ENCODE data around the gene SEPSECS. TPM values are rescaled to one million over a fixed set of nuclear protein-coding genes. Genes with fewer than 3 reads are reported as not detected.
A peak's percentile ranks its signal among the peaks of the same experiment; 100 is the strongest.
"Not testable (repeated sequence)": the region's sequence is repeated elsewhere in the genome, so short reads cannot be mapped to it uniquely, and the experiment has no call there.

Gene SEPSECS
- total and polyA plus RNA-seq, 4 donors, result 9.5 to 17.2 (median 12.3) TPM

- Histone ChIP-seq H3K4me3 (ENCODE audit: low read depth, low read length) (no peak overlapping the region), H3K27ac (ENCODE audit: low read depth, low read length) (no peak overlapping the region), H3K4me1 (ENCODE audit: control insufficient read depth, insufficient read depth, low read length) (peaks cover 7% of the 10 kb centered on the region), H3K36me3 (ENCODE audit: control insufficient read depth, insufficient read depth, low read length) (no peaks in the 10 kb centered on the region), H3K27me3 (ENCODE audit: control insufficient read depth, insufficient read depth, low read length) (no peaks in the 10 kb centered on the region), H3K9me3 (ENCODE audit: control insufficient read depth, insufficient read depth, low read length) (peaks cover 1% of the 10 kb centered on the region)
- WGBS (ENCODE audit: insufficient coverage), result 80% methylated on average over 20 of the region's 24 CpGs
- peak in 2 of 6 donors; percentile 68 to 83 for DNase-seq (ENCODE audit: low read depth in 4 of 6, low spot score in 6 of 6)
These were observed 64.4 kb downstream of the SEPSECS start for GRCh38 chr4:25095837-25096236.

- Histone ChIP-seq H3K4me3 (ENCODE audit: low read depth, low read length) (no peak overlapping the region), H3K9me3 (ENCODE audit: control insufficient read depth, insufficient read depth, low read length) (peaks cover 1% of the 10 kb centered on the region), H3K4me1 (ENCODE audit: control insufficient read depth, insufficient read depth, low read length) (peaks cover 21% of the 10 kb centered on the region), H3K36me3 (ENCODE audit: control insufficient read depth, insufficient read depth, low read length) (no peaks in the 10 kb centered on the region), H3K27ac (ENCODE audit: low read depth, low read length) (no peak overlapping the region), H3K27me3 (ENCODE audit: control insufficient read depth, insufficient read depth, low read length) (peaks cover 10% of the 10 kb centered on the region)
- WGBS (ENCODE audit: insufficient coverage), result 52% methylated on average over 3 of the region's 3 CpGs
- peak in 2 of 6 donors; percentile 32 to 77 for DNase-seq (ENCODE audit: low read depth in 4 of 6, low spot score in 6 of 6)
These were observed 68.1 kb downstream of the SEPSECS start for GRCh38 chr4:25092139-25092538.

GRCh38 chr4:25090516-25090915 lies 69.7 kb downstream of the SEPSECS start:
- no peak overlapping the region for H3K27ac ChIP-seq (ENCODE audit: low read depth, low read length)
- H3K9me3 ChIP-seq (ENCODE audit: control insufficient read depth, insufficient read depth, low read length), result peaks cover 1% of the 10 kb centered on the region
- DNase-seq (ENCODE audit: low read depth in 4 of 6, low spot score in 6 of 6), result no peak
- H3K36me3 ChIP-seq (ENCODE audit: control insufficient read depth, insufficient read depth, low read length), result no peaks in the 10 kb centered on the region
- H3K4me1 ChIP-seq (ENCODE audit: control insufficient read depth, insufficient read depth, low read length), result peaks cover 21% of the 10 kb centered on the region
- peaks cover 10% of the 10 kb centered on the region for H3K27me3 ChIP-seq (ENCODE audit: control insufficient read depth, insufficient read depth, low read length)
- no CpG with 5 or more reads among the region's 2 CpGs for WGBS (ENCODE audit: insufficient coverage)
- no peak overlapping the region for H3K4me3 ChIP-seq (ENCODE audit: low read depth, low read length)

GRCh38 chr4:25089051-25089763 lies 71.0 kb downstream of the SEPSECS start:
- 60% methylated on average over 8 of the region's 14 CpGs for WGBS (ENCODE audit: insufficient coverage)
- Histone ChIP-seq H3K4me3 (ENCODE audit: low read depth, low read length) (peak overlapping the region; percentile 19), H3K27me3 (ENCODE audit: control insufficient read depth, insufficient read depth, low read length) (peaks cover 10% of the 10 kb centered on the region), H3K27ac (ENCODE audit: low read depth, low read length) (no peak overlapping the region), H3K36me3 (ENCODE audit: control insufficient read depth, insufficient read depth, low read length) (no peaks in the 10 kb centered on the region), H3K4me1 (ENCODE audit: control insufficient read depth, insufficient read depth, low read length) (peaks cover 21% of the 10 kb centered on the region), H3K9me3 (ENCODE audit: control insufficient read depth, insufficient read depth, low read length) (peaks cover 1% of the 10 kb centered on the region)
- DNase-seq (ENCODE audit: low read depth in 4 of 6, low spot score in 6 of 6), result no peak

GRCh38 chr4:25088093-25088952 lies 71.9 kb downstream of the SEPSECS start:
- Histone ChIP-seq H3K27ac (ENCODE audit: low read depth, low read length) (no peak overlapping the region), H3K9me3 (ENCODE audit: control insufficient read depth, insufficient read depth, low read length) (no peaks in the 10 kb centered on the region), H3K4me1 (ENCODE audit: control insufficient read depth, insufficient read depth, low read length) (peaks cover 21% of the 10 kb centered on the region), H3K4me3 (ENCODE audit: low read depth, low read length) (peak overlapping the region; percentile 19), H3K27me3 (ENCODE audit: control insufficient read depth, insufficient read depth, low read length) (peaks cover 10% of the 10 kb centered on the region), H3K36me3 (ENCODE audit: control insufficient read depth, insufficient read depth, low read length) (no peaks in the 10 kb centered on the region)
- 13% methylated on average over 36 of the region's 41 CpGs for WGBS (ENCODE audit: insufficient coverage)
- peak in 2 of 6 donors; percentile 84 to 90 for DNase-seq (ENCODE audit: low read depth in 4 of 6, low spot score in 6 of 6)

GRCh38 chr4:25085671-25086070 lies 74.6 kb downstream of the SEPSECS start:
- Histone ChIP-seq H3K36me3 (ENCODE audit: control insufficient read depth, insufficient read depth, low read length) (no peaks in the 10 kb centered on the region), H3K27me3 (ENCODE audit: control insufficient read depth, insufficient read depth, low read length) (peaks cover 10% of the 10 kb centered on the region), H3K9me3 (ENCODE audit: control insufficient read depth, insufficient read depth, low read length) (no peaks in the 10 kb centered on the region), H3K4me1 (ENCODE audit: control insufficient read depth, insufficient read depth, low read length) (peaks cover 17% of the 10 kb centered on the region), H3K4me3 (ENCODE audit: low read depth, low read length) (no peak overlapping the region), H3K27ac (ENCODE audit: low read depth, low read length) (no peak overlapping the region)
- DNase-seq (ENCODE audit: low read depth in 4 of 6, low spot score in 6 of 6), result no peak
- 40% methylated on average over 1 of the region's 4 CpGs for WGBS (ENCODE audit: insufficient coverage)

GRCh38 chr4:25083441-25083840 lies 76.8 kb downstream of the SEPSECS start:
- not testable (repeated sequence) for H3K27me3 ChIP-seq (ENCODE audit: control insufficient read depth, insufficient read depth, low read length); H3K36me3 ChIP-seq (ENCODE audit: control insufficient read depth, insufficient read depth, low read length); H3K4me3 ChIP-seq (ENCODE audit: low read depth, low read length); DNase-seq (ENCODE audit: low read depth in 4 of 6, low spot score in 6 of 6); H3K9me3 ChIP-seq (ENCODE audit: control insufficient read depth, insufficient read depth, low read length); H3K27ac ChIP-seq (ENCODE audit: low read depth, low read length); H3K4me1 ChIP-seq (ENCODE audit: control insufficient read depth, insufficient read depth, low read length)
- 95% methylated on average over 3 of the region's 4 CpGs for WGBS (ENCODE audit: insufficient coverage)

GRCh38 chr4:25081866-25082471 lies 78.3 kb downstream of the SEPSECS start:
- Histone ChIP-seq H3K9me3 (ENCODE audit: control insufficient read depth, insufficient read depth, low read length) (no peaks in the 10 kb centered on the region), H3K4me3 (ENCODE audit: low read depth, low read length) (no peak overlapping the region), H3K27me3 (ENCODE audit: control insufficient read depth, insufficient read depth, low read length) (no peaks in the 10 kb centered on the region), H3K27ac (ENCODE audit: low read depth, low read length) (no peak overlapping the region), H3K36me3 (ENCODE audit: control insufficient read depth, insufficient read depth, low read length) (no peaks in the 10 kb centered on the region), H3K4me1 (ENCODE audit: control insufficient read depth, insufficient read depth, low read length) (no peaks in the 10 kb centered on the region)
- 94% methylated on average over 3 of the region's 7 CpGs for WGBS (ENCODE audit: insufficient coverage)
- DNase-seq (ENCODE audit: low read depth in 4 of 6, low spot score in 6 of 6), result no peak

- Histone ChIP-seq H3K9me3 (ENCODE audit: control insufficient read depth, insufficient read depth, low read length) (no peaks in the 10 kb centered on the region), H3K27ac (ENCODE audit: low read depth, low read length) (no peak overlapping the region), H3K36me3 (ENCODE audit: control insufficient read depth, insufficient read depth, low read length) (no peaks in the 10 kb centered on the region), H3K27me3 (ENCODE audit: control insufficient read depth, insufficient read depth, low read length) (no peaks in the 10 kb centered on the region), H3K4me3 (ENCODE audit: low read depth, low read length) (no peak overlapping the region), H3K4me1 (ENCODE audit: control insufficient read depth, insufficient read depth, low read length) (no peaks in the 10 kb centered on the region)
- no CpG with 5 or more reads among the region's 1 CpG for WGBS (ENCODE audit: insufficient coverage)
- no peak for DNase-seq (ENCODE audit: low read depth in 4 of 6, low spot score in 6 of 6)
These were observed 79.7 kb downstream of the SEPSECS start for GRCh38 chr4:25080571-25080970.
